ENCODE results near the gene DNAJC6.

Gene DNAJC6

DNA sequence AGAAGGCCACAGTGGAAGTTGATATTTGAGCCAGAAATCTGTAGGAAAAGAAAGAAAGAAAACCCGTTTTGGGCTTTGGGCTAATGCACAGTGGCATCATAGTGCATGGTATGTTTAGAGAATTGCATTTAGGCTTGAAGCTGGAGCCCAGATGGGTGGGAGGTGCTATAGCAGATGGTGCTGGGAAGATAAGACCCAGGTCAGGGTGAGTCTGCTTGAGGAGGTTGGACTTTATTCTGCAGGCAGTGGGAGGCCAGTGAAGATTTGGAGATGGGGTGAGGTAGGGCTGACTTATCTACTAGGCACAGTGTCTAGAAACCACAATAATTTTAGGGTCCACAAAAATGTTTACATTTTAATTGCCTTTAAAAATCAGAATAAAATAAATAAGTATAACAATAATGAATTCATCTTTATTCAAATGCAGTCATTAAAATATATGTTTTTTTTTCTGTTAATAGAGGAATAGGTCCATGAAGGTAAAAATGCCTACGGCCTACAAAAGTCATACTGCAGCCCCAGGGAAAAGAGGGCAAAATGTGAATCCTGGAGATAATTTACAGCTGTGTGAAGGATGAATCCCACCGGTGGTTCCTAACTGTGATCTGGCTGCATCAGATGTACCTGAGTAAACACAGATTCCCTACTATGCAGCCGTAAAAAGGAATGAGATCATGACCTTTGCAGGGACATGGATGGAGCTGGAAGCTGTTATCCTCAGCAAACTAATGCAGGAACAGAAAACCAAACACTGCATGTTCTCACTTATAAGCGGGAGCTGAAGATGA is 8.7 kb downstream of the DNAJC6 start:
- no peaks in the 10 kb centered on the region for H3K36me3 Mint-ChIP-seq (ENCODE audit: low read depth)
- no peaks in the 10 kb centered on the region for H3K27me3 Mint-ChIP-seq
- intact Hi-C loops (cut with micrococcal nuclease), result no loop called here
- peaks cover 19% of the 10 kb centered on the region for H3K9me3 Mint-ChIP-seq
- H3K4me1 Mint-ChIP-seq (ENCODE audit: low read depth), result no peaks in the 10 kb centered on the region
- H3K4me3 Mint-ChIP-seq, result no peak overlapping the region
- H3K27ac Mint-ChIP-seq, result no peak overlapping the region

DNA sequence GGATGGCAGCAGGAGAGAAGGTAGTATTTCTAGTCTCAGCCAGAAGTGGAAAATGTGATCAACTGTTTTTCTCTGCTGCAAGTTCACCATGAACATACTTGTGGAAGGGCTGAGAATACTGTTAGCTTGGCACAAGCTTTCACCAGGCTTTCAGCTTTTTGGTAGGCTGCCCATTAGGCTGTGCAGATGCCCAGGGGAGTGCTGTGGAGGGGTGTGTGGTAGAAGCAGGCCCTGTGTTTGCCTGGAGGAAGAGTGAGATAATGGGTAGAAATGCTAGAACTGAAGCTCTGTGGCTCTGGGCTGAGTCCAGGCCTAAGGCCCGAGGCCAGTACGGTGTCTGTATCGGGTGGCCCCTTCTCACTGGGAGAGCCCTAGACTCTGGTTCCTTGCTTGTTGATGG is 9.8 kb downstream of the DNAJC6 start:
- no peaks in the 10 kb centered on the region for H3K4me1 Mint-ChIP-seq (ENCODE audit: low read depth)
- H3K27ac Mint-ChIP-seq, result no peak overlapping the region
- H3K27me3 Mint-ChIP-seq, result no peaks in the 10 kb centered on the region
- H3K36me3 Mint-ChIP-seq (ENCODE audit: low read depth), result no peaks in the 10 kb centered on the region
- H3K9me3 Mint-ChIP-seq, result peaks cover 27% of the 10 kb centered on the region
- H3K4me3 Mint-ChIP-seq, result no peak overlapping the region
- intact Hi-C loops (cut with micrococcal nuclease), result no loop called here

DNA sequence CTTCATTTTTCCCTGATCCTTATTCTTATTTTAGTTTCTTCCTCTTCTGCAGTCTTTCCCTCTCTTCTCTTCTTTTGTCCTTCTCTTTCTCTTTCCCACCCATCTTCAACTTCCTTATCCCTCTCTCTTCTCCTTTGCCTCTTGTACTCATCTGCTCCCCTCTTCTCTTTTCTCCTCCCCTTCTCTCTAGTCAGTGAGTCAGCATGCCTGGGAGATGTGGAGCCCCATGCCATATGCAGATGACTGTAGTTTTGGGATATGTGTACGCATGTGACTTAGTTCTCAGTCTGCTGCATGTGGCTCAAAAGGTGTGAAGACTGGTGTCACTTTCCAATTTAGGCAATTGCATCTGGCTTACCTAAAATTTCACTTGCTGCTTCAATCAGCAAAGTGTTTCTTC is 10.4 kb downstream of the DNAJC6 start:
- Mint-ChIP-seq H3K27me3 (no peaks in the 10 kb centered on the region), H3K4me1 (ENCODE audit: low read depth) (no peaks in the 10 kb centered on the region), H3K36me3 (ENCODE audit: low read depth) (no peaks in the 10 kb centered on the region), H3K4me3 (no peak overlapping the region), H3K27ac (no peak overlapping the region), H3K9me3 (peaks cover 27% of the 10 kb centered on the region)
- intact Hi-C loops (cut with micrococcal nuclease), result no loop called here

DNA sequence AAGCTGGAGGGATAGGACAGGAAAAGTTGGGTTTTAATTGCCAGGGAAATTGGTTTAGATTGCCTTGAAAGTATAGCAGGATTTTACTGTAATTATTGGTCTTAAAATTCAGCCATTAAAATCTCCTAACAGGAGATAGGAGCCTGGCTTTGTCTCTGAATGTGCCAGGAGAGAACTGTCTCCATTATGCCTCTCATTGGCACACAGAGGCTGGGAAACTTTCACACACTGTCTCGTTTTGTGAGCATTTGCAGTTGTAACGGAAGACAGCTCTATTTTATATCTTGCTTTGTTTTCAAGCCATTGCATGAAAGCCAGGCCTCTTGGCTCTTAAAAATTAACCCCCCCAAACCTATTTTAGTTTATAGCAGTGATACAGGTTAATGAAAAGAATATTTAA is 12.5 kb downstream of the DNAJC6 start:
- no peaks in the 10 kb centered on the region for H3K27me3 Mint-ChIP-seq
- no peak overlapping the region for H3K4me3 Mint-ChIP-seq
- intact Hi-C loops (cut with micrococcal nuclease), result no loop called here
- H3K36me3 Mint-ChIP-seq (ENCODE audit: low read depth), result no peaks in the 10 kb centered on the region
- H3K27ac Mint-ChIP-seq, result no peak overlapping the region
- H3K4me1 Mint-ChIP-seq (ENCODE audit: low read depth), result no peaks in the 10 kb centered on the region
- H3K9me3 Mint-ChIP-seq, result peaks cover 27% of the 10 kb centered on the region

DNA sequence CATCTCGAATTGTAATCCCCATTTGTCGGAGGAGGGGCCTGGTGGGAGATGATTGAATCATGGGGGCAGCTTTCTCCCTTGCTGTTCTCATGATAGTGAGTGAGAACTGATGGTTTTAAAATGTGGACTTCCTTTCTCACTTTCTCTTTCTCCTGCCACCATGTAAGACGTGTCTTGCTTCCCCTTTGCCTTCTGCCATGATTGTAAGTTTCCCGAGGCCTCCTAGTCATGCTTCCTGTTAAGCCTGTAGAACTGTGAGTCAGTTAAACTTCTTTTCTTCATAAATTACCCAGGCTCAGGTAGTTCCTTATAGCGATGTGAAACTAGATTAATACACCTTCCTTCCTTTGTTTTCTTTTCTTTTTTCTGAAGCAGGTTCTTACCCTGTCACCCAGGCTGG is 13.9 kb downstream of the DNAJC6 start:
- H3K9me3 Mint-ChIP-seq, result peaks cover 27% of the 10 kb centered on the region
- no peaks in the 10 kb centered on the region for H3K4me1 Mint-ChIP-seq (ENCODE audit: low read depth)
- no peaks in the 10 kb centered on the region for H3K36me3 Mint-ChIP-seq (ENCODE audit: low read depth)
- H3K27ac Mint-ChIP-seq, result no peak overlapping the region
- intact Hi-C loops (cut with micrococcal nuclease), result no loop called here
- H3K27me3 Mint-ChIP-seq, result no peaks in the 10 kb centered on the region
- no peak overlapping the region for H3K4me3 Mint-ChIP-seq

DNA sequence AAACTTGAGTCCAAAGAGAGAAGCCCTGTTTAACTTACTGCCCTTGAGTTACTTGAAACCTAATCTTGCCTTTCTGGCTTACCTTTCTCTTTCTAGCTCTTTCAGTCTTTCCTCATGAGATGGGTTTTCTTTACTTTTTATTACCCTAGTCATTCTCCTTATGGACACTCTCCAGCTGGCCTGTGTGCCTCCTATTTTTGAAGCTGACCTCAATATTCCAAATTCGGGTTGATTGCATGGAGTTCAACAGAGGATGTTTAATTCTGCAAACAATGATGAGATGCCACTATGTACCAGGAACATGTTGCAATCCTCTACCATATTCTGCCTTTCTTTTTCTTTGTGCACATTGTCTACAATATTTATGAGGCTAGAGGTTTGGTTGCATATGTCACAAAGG is 20.7 kb downstream of the DNAJC6 start:
- H3K9me3 Mint-ChIP-seq, result peaks cover 2% of the 10 kb centered on the region
- H3K27me3 Mint-ChIP-seq, result no peaks in the 10 kb centered on the region
- no peaks in the 10 kb centered on the region for H3K4me1 Mint-ChIP-seq (ENCODE audit: low read depth)
- intact Hi-C loops (cut with micrococcal nuclease), result no loop called here
- no peak overlapping the region for H3K4me3 Mint-ChIP-seq
- H3K36me3 Mint-ChIP-seq (ENCODE audit: low read depth), result no peaks in the 10 kb centered on the region
- H3K27ac Mint-ChIP-seq, result no peak overlapping the region

DNA sequence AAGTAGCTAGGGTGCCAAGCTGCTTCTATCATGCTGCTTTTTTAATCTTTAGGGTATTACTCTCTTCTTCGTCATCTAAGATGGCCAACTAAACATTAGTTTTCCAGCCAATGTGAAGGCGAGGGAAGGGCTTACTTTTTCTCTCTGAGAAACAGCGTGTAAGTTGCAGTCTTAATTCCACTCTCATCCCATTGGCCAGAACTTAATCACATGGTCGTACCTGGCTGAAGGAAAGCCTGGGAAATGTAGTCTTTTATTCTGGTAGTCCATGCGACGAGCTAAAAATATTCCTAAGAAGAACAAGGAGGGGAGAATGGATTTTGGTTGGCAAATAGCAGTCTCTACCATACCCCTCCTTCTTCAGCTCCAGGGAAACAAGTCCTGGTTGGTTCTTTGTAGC is 21.5 kb downstream of the DNAJC6 start:
- intact Hi-C loops (cut with micrococcal nuclease), result no loop called here
- peaks cover 10% of the 10 kb centered on the region for H3K9me3 Mint-ChIP-seq
- no peak overlapping the region for H3K27ac Mint-ChIP-seq
- no peaks in the 10 kb centered on the region for H3K36me3 Mint-ChIP-seq (ENCODE audit: low read depth)
- no peaks in the 10 kb centered on the region for H3K4me1 Mint-ChIP-seq (ENCODE audit: low read depth)
- no peak overlapping the region for H3K4me3 Mint-ChIP-seq
- no peaks in the 10 kb centered on the region for H3K27me3 Mint-ChIP-seq

DNA sequence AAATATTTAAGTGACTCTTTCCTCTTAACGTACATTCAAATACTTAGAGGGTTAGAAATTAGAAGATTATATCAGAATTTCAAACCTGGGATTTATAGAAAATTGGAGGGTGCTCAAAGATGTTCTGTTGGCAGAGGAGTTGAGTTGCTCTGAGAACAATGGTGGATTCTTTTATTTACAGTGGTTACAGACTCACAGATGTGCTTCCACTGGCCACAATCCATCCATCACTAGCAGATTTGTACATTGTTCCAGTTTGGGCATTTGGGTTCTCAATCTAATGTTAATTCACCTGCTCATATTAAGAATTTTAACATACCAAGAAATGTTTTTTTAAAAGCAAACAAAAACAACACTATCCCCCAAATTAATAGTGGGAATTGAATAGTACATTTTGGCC is 23.5 kb downstream of the DNAJC6 start:
- H3K4me3 Mint-ChIP-seq, result no peak overlapping the region
- H3K4me1 Mint-ChIP-seq (ENCODE audit: low read depth), result no peaks in the 10 kb centered on the region
- intact Hi-C loops (cut with micrococcal nuclease), result no loop called here
- H3K9me3 Mint-ChIP-seq, result peaks cover 11% of the 10 kb centered on the region
- no peak overlapping the region for H3K27ac Mint-ChIP-seq
- no peaks in the 10 kb centered on the region for H3K36me3 Mint-ChIP-seq (ENCODE audit: low read depth)
- H3K27me3 Mint-ChIP-seq, result no peaks in the 10 kb centered on the region

DNA sequence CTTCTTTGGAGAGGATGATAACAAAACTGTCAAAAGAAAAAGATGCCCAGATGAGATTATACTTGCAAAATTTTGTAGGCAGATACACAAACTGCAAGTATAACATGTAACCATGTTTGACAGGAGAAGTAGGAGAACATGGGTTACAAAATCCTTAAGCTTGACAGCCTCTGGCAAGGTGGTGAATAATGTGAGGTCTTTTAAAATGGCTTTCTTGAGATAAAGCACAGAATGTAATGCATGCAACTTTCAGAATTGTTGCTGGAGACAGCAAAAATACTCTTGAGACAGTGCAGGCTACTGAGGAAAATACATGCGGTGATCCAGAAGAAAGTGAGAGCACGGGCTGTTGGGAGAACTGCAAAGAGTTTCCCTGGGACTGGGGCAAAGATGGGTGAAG is 24.7 kb downstream of the DNAJC6 start:
- Mint-ChIP-seq H3K9me3 (peaks cover 11% of the 10 kb centered on the region), H3K27me3 (no peaks in the 10 kb centered on the region), H3K27ac (no peak overlapping the region), H3K4me1 (ENCODE audit: low read depth) (no peaks in the 10 kb centered on the region), H3K36me3 (ENCODE audit: low read depth) (no peaks in the 10 kb centered on the region), H3K4me3 (no peak overlapping the region)
- intact Hi-C loops (cut with micrococcal nuclease), result no loop called here

DNA sequence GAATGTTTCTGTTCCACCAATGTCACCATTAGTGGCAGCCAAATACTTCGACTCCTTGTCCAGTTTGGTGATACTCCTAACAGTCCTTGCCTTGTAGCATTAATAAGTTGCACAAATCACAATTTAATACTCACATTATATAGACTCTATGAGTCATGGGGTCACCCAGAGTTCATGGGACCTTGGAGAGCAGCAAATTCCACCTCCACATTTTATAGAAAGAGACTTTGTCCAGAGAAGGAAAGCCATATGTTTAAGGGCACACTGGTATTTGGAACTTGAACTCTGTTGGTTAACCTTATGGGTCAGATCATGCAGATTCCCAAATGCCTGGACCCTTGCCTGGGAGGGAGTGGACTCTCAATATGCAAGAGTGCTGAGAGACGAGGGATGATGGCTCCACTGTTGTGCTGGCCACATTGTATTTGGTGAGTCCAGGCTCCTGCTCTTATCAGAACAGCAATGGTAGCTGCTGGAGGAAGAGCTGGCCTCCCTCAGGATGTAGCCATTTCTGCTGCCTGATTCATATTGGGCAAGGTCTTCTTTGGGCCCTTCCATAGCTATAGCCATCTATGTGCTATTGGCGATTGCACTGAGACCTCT is 30.6 kb downstream of the DNAJC6 start:
- intact Hi-C loops (cut with micrococcal nuclease), result no loop called here
- Mint-ChIP-seq H3K9me3 (peaks cover 10% of the 10 kb centered on the region), H3K27ac (no peak overlapping the region), H3K4me1 (ENCODE audit: low read depth) (no peaks in the 10 kb centered on the region), H3K27me3 (no peaks in the 10 kb centered on the region), H3K36me3 (ENCODE audit: low read depth) (no peaks in the 10 kb centered on the region), H3K4me3 (no peak overlapping the region)

DNA sequence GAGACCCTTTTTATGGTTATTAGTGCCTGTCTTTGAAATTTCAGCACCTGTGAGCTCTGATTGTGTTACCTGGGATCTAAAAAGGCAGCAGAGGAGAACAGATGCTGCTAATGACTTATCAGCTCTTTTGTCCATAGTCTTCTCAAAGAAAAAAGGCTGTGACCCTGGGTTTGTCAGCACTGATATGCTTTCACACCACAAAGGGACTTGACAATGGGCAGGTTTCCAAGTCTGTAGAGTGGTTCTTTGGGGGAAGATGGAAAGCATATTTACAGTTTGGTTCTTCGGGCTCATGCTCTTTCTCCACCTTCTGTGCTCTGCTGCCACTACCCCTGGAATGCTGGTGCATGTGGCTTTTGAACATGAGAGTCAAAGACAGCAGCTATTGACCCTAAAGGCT is 32.0 kb downstream of the DNAJC6 start:
- Mint-ChIP-seq H3K27ac (no peak overlapping the region), H3K36me3 (ENCODE audit: low read depth) (no peaks in the 10 kb centered on the region), H3K9me3 (no peaks in the 10 kb centered on the region), H3K4me3 (no peak overlapping the region), H3K4me1 (ENCODE audit: low read depth) (no peaks in the 10 kb centered on the region), H3K27me3 (no peaks in the 10 kb centered on the region)
- intact Hi-C loops (cut with micrococcal nuclease), result no loop called here

DNA sequence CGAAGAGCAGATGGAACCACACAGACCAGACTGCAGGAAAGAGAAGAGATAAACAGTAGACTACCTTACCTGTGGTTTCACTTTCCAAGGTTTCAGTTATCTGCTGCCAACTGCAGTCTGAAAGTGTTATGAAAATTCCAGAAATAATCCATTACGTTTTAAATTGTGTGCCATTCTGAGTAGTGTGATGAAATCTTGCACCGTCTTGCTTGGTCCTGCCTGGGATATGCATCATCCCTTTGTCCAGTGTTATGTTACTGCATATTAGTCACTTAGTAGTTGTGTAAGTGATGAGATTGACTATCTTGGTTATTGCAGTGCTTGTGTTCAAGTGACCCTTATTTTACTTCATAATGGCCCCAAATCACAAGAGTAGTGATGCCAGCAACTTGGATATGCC is 33.9 kb downstream of the DNAJC6 start:
- Mint-ChIP-seq H3K4me3 (no peak overlapping the region), H3K4me1 (ENCODE audit: low read depth) (no peaks in the 10 kb centered on the region), H3K9me3 (no peaks in the 10 kb centered on the region), H3K36me3 (ENCODE audit: low read depth) (no peaks in the 10 kb centered on the region), H3K27me3 (no peaks in the 10 kb centered on the region), H3K27ac (no peak overlapping the region)
- intact Hi-C loops (cut with micrococcal nuclease), result no loop called here

DNA sequence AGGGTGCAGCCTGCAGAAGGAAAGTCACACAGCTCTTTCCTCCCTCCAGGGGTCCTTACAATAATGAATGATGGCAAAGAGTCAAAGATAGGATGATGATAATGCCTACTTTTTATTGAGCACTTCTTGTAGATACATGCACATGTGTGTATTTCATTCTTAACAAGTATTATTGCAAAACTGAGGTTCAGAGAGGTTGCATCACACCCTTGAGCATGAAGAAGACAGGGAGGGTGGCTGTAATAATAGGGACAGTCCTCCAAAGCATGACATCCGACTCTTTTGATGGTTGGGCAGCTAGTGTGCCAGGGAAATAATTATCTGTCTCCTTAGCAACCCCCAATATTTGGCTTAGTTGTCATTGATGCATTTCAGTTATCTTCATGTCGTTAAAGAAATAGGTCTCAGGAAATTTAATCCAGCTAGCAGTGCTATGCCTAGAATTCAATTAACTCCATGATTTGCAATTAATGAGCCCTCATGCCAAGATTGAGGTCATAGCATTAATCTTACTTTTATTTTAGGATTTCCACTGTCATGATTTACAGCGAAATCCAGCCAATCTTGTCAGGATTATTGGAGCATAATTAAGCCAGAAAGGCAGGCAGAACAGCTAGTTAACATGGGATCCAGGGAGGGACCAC is 35.0 kb downstream of the DNAJC6 start:
- intact Hi-C loops (cut with micrococcal nuclease), result no loop called here
- Mint-ChIP-seq H3K9me3 (no peaks in the 10 kb centered on the region), H3K4me3 (no peak overlapping the region), H3K4me1 (ENCODE audit: low read depth) (no peaks in the 10 kb centered on the region), H3K27ac (no peak overlapping the region), H3K36me3 (ENCODE audit: low read depth) (no peaks in the 10 kb centered on the region), H3K27me3 (no peaks in the 10 kb centered on the region)

DNA sequence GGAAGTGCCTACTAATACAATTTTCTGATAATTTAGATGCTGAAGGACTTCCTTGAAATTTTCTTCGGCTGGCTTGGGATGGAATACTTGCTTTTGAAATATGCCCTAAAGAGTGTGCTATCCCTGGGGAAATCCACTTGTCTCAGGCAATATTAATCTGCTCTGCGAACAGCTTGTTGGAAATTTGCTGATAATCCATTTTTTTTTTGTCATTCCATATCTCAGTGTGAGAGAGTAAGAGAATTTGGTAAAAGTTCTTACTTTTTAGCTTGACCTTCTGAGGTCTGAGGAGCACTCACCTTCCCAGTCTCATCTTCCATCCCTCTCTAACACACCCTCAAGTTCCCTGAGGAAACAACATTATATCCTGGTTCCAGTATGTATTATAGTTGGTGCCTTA is 36.8 kb downstream of the DNAJC6 start:
- H3K27ac Mint-ChIP-seq, result no peak overlapping the region
- H3K4me3 Mint-ChIP-seq, result no peak overlapping the region
- H3K4me1 Mint-ChIP-seq (ENCODE audit: low read depth), result no peaks in the 10 kb centered on the region
- no peaks in the 10 kb centered on the region for H3K36me3 Mint-ChIP-seq (ENCODE audit: low read depth)
- intact Hi-C loops (cut with micrococcal nuclease), result no loop called here
- no peaks in the 10 kb centered on the region for H3K27me3 Mint-ChIP-seq
- no peaks in the 10 kb centered on the region for H3K9me3 Mint-ChIP-seq

Measured in dendritic cell treated with granulocyte-macrophage colony-stimulating factor and Interleukin-4, amounts not matched to agents 40 ng/mL and 50 ng/mL, for 4 days (primary cell).